ENCODE data around the gene KCNF1. TPM values are rescaled to one million over a fixed set of nuclear protein-coding genes. Genes with fewer than 3 reads are reported as not detected.

The KCNF1 gene
- total and polyA plus RNA-seq, 10 of the 15 experiments (the other 5 are each of a cell fraction or from before 2014, with no cell fraction given), result not detected

DNA sequence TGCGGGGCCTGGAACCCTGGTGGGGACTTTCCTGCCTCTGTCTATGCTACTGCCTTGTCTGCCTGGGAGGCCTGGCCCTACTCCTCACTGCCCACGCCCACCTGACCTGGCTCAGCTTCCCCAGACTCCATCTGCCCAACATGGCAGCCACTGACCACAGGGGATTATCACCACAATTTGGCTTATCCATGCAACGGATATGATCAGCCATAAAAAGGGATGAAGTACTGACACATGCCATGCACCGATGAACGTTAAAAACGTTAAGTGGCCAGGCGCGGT, 5.9 kb upstream of the KCNF1 start (continued):
- TF ChIP-seq, protein P1, sequence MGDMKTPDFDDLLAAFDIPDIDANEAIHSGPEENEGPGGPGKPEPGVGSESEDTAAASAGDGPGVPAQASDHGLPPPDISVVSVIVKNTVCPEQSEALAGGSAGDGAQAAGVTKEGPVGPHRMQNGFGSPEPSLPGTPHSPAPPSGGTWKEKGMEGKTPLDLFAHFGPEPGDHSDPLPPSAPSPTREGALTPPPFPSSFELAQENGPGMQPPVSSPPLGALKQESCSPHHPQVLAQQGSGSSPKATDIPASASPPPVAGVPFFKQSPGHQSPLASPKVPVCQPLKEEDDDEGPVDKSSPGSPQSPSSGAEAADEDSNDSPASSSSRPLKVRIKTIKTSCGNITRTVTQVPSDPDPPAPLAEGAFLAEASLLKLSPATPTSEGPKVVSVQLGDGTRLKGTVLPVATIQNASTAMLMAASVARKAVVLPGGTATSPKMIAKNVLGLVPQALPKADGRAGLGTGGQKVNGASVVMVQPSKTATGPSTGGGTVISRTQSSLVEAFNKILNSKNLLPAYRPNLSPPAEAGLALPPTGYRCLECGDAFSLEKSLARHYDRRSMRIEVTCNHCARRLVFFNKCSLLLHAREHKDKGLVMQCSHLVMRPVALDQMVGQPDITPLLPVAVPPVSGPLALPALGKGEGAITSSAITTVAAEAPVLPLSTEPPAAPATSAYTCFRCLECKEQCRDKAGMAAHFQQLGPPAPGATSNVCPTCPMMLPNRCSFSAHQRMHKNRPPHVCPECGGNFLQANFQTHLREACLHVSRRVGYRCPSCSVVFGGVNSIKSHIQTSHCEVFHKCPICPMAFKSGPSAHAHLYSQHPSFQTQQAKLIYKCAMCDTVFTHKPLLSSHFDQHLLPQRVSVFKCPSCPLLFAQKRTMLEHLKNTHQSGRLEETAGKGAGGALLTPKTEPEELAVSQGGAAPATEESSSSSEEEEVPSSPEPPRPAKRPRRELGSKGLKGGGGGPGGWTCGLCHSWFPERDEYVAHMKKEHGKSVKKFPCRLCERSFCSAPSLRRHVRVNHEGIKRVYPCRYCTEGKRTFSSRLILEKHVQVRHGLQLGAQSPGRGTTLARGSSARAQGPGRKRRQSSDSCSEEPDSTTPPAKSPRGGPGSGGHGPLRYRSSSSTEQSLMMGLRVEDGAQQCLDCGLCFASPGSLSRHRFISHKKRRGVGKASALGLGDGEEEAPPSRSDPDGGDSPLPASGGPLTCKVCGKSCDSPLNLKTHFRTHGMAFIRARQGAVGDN (IDR thresholded peaks at IDR 0.05), result no peak
- TF ChIP-seq BCL11A (IDR thresholded peaks at IDR 0.05; ENCODE audit: low read depth, low read length) (no peak), LARP7 (IDR thresholded peaks at IDR 0.05) (no peak), NRF1 (conservative IDR thresholded peaks at IDR 0.05; ENCODE audit: low read depth, low read length) (no peak), POU2F2 (IDR thresholded peaks at IDR 0.05; ENCODE audit: borderline replicate concordance, low read depth, low read length) (no peak)
- TF ChIP-seq, protein P2, sequence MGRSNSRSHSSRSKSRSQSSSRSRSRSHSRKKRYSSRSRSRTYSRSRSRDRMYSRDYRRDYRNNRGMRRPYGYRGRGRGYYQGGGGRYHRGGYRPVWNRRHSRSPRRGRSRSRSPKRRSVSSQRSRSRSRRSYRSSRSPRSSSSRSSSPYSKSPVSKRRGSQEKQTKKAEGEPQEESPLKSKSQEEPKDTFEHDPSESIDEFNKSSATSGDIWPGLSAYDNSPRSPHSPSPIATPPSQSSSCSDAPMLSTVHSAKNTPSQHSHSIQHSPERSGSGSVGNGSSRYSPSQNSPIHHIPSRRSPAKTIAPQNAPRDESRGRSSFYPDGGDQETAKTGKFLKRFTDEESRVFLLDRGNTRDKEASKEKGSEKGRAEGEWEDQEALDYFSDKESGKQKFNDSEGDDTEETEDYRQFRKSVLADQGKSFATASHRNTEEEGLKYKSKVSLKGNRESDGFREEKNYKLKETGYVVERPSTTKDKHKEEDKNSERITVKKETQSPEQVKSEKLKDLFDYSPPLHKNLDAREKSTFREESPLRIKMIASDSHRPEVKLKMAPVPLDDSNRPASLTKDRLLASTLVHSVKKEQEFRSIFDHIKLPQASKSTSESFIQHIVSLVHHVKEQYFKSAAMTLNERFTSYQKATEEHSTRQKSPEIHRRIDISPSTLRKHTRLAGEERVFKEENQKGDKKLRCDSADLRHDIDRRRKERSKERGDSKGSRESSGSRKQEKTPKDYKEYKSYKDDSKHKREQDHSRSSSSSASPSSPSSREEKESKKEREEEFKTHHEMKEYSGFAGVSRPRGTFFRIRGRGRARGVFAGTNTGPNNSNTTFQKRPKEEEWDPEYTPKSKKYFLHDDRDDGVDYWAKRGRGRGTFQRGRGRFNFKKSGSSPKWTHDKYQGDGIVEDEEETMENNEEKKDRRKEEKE (IDR thresholded peaks at IDR 0.05), result no peak
